HG03103 (cell line): ENCODE data around the gene CTNNA3.
A peak's percentile ranks its signal among the peaks of the same experiment; 100 is the strongest.

Experiments used
- ATAC-seq: cut with Tn5 transposase; IDR thresholded peaks from one replicate; pipeline ENCODE4 v1.9.1; 2021; ENCODE audit warnings: low read depth; ENCODE audit not compliant: unreplicated experiment

Gene CTNNA3

GRCh38 chr10:65945061-65945460 is 1750.9 kb downstream of the CTNNA3 start:
- ATAC-seq = no peak

GRCh38 chr10:65943451-65943850 is 1752.5 kb downstream of the CTNNA3 start:
- ATAC-seq = no peak

- no peak for ATAC-seq
These were observed 1755.0 kb downstream of the CTNNA3 start for GRCh38 chr10:65940816-65941662.

GRCh38 chr10:65940105-65940504 is 1755.9 kb downstream of the CTNNA3 start:
- ATAC-seq = no peak

GRCh38 chr10:65931291-65932070 is 1764.5 kb downstream of the CTNNA3 start:
- no peak for ATAC-seq

- ATAC-seq = no peak
These were observed 1784.7 kb downstream of the CTNNA3 start for GRCh38 chr10:65911151-65911835.

- no peak for ATAC-seq
These were observed 1785.8 kb downstream of the CTNNA3 start for GRCh38 chr10:65910209-65910608.

- ATAC-seq = no peak
These were observed 1788.7 kb downstream of the CTNNA3 start for GRCh38 chr10:65907199-65907712.

- ATAC-seq = no peak
These were observed 1792.4 kb downstream of the CTNNA3 start for GRCh38 chr10:65903620-65904019.

- ATAC-seq = no peak
These were observed 1795.7 kb downstream of the CTNNA3 start for GRCh38 chr10:65900271-65900670.

- ATAC-seq = no peak
These were observed 1797.9 kb downstream of the CTNNA3 start for GRCh38 chr10:65898055-65898454.

GRCh38 chr10:65894961-65895360 is 1801.0 kb downstream of the CTNNA3 start:
- ATAC-seq = no peak

GRCh38 chr10:65894379-65894778 is 1801.6 kb downstream of the CTNNA3 start:
- ATAC-seq = no peak

GRCh38 chr10:65893676-65894075 is 1802.3 kb downstream of the CTNNA3 start:
- ATAC-seq = no peak

- no peak for ATAC-seq
These were observed 1803.7 kb downstream of the CTNNA3 start for GRCh38 chr10:65892284-65892683.

GRCh38 chr10:65891073-65891981 is 1804.7 kb downstream of the CTNNA3 start:
- peak; percentile 89 for ATAC-seq

GRCh38 chr10:65864529-65864928 is 1831.5 kb downstream of the CTNNA3 start:
- no peak for ATAC-seq

- ATAC-seq = no peak
These were observed 1832.0 kb downstream of the CTNNA3 start for GRCh38 chr10:65864036-65864435.
